Ovary (tissue), 3 donors: ENCODE results near the gene UPP2.

Experiments used
- CTCF ChIP-seq, 3 donors: fragments of 450-650 bp in 2 of 3; fragments of 200-600 bp in 1 of 3; IDR thresholded peaks; one replicate each; pipeline versions ENCODE4 v1.5.1 to v1.8.0; 2016 to 2022; ENCODE audit warnings: antibody characterized with exemption in 3 of 3, mild to moderate bottlenecking in 1 of 3
- EP300 ChIP-seq: sonication (generic); formaldehyde crosslinking; IDR thresholded peaks from one replicate; pipeline ENCODE4 v1.6.1; 2017; ENCODE audit warnings: antibody characterized with exemption
- POLR2A ChIP-seq: fragments of 450-650 bp; IDR thresholded peaks from one replicate; pipeline ENCODE4 v1.6.1; 2017; ENCODE audit warnings: antibody characterized with exemption, mild to moderate bottlenecking, moderate library complexity
- donor health status: DM: no; HTN: no; CAD: no.

GRCh38 chr2:158114516-158114915 lies 12.8 kb downstream of the UPP2 start:
- TF ChIP-seq CTCF (IDR thresholded peaks at IDR 0.05), result no peak
- no peak for TF ChIP-seq EP300
- no peak for TF ChIP-seq POLR2A
